Tibial nerve (tissue), 3 donors: ENCODE results near the gene ERVMER34-1.

ENCODE experiments used
- CTCF ChIP-seq, 5 experiments: fragments of 200-600 bp in 3 of 5; fragments of 450-650 bp in 2 of 5; sonication (generic) in 3 of 5; IDR thresholded peaks; one replicate each; pipeline ENCODE4 v1.5.1; 2016 to 2019; ENCODE audit warnings: antibody characterized with exemption in 5 of 5, mild to moderate bottlenecking in 3 of 5, moderate library complexity in 2 of 5
- POLR2A ChIP-seq, 2 donors: fragments of 450-650 bp; IDR thresholded peaks; one replicate each; pipeline ENCODE4 v1.6.1; 2017; ENCODE audit warnings: antibody characterized with exemption in 2 of 2, mild to moderate bottlenecking in 2 of 2, moderate library complexity in 2 of 2

DNA sequence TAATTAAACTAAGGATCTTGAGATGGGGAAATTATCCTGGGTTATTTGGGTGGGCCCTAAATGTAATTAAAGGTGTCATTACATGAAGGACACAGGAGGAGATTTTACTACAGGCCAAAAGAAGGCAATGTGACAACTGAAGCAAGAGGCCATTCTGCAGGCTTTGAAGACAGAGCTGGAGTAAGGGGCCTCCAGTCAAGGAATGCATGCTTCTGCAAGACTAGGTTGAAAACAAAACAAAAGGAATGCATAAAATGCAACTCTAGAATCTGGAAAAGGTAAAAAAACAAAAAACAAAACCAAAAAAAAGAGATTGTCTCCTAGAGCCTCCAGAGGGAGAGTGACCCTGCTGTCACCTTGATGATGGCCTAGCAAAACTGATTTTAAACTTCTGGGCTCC is 21.6 kb downstream of the ERVMER34-1 start:
- TF ChIP-seq CTCF (IDR thresholded peaks at IDR 0.05): no peak
- TF ChIP-seq POLR2A (IDR thresholded peaks at IDR 0.05): no peak
